Measurements from ENCODE around the gene BEND6.

- TF ChIP-seq, protein P1, sequence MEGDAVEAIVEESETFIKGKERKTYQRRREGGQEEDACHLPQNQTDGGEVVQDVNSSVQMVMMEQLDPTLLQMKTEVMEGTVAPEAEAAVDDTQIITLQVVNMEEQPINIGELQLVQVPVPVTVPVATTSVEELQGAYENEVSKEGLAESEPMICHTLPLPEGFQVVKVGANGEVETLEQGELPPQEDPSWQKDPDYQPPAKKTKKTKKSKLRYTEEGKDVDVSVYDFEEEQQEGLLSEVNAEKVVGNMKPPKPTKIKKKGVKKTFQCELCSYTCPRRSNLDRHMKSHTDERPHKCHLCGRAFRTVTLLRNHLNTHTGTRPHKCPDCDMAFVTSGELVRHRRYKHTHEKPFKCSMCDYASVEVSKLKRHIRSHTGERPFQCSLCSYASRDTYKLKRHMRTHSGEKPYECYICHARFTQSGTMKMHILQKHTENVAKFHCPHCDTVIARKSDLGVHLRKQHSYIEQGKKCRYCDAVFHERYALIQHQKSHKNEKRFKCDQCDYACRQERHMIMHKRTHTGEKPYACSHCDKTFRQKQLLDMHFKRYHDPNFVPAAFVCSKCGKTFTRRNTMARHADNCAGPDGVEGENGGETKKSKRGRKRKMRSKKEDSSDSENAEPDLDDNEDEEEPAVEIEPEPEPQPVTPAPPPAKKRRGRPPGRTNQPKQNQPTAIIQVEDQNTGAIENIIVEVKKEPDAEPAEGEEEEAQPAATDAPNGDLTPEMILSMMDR (IDR thresholded peaks at IDR 0.05) = no peak
- TF ChIP-seq POLR2AphosphoS5 (IDR thresholded peaks at IDR 0.05) = no peak
- TF ChIP-seq POLR2A (IDR thresholded peaks at IDR 0.05) = no peak
- TF ChIP-seq EP300 (IDR thresholded peaks at IDR 0.05) = no peak
Measured at GRCh38 chr6:57017069-57017468, 62.2 kb downstream of the BEND6 start.
